GM12864 (cell line): ENCODE results near the gene FAM180B.
A peak's percentile ranks its signal among the peaks of the same experiment; 100 is the strongest.
"Not testable (repeated sequence)": the region's sequence is repeated elsewhere in the genome, so short reads cannot be mapped to it uniquely, and the experiment has no call there.

Experiments
- DNase-seq: peaks from one replicate; pipeline ENCODE4 v3.0.0-alpha.2; 2011; ENCODE audit warnings: low read depth
- H3K4me3 ChIP-seq: 2 replicates; pipeline ENCODE4 v1.5.1; 2011; ENCODE audit warnings: mild to moderate bottlenecking, low read depth, low read length, control low read depth
- TF ChIP-seq, protein P1 (sequence below): IDR thresholded peaks from 2 replicates; pipeline ENCODE4 v1.5.1; 2011; ENCODE audit warnings: low read depth, mild to moderate bottlenecking, moderate library complexity, low read length, control low read depth, inconsistent platforms; ENCODE audit errors: missing control alignments

FAM180B gene

DNA sequence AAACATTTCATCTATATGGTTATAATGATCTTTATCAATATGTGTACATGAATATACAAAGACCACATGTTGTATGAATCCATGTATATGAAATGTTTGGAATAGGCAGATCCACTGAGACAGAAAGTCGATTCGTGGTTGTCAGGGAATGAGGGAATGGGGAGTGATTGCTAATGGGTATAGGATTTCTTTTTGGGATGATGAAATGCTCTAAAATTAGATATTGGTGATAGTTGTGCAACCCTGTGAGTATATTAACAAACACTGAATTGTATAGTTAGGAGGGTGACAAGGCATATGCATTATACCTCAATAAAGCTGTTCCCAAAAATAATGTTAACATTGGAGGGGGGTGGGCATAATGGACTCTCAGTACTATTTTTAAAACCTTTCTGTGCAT, 26.1 kb upstream of the FAM180B start:
- DNase-seq = no peak
- no peak overlapping the region for H3K4me3 ChIP-seq
- TF ChIP-seq, protein P1, sequence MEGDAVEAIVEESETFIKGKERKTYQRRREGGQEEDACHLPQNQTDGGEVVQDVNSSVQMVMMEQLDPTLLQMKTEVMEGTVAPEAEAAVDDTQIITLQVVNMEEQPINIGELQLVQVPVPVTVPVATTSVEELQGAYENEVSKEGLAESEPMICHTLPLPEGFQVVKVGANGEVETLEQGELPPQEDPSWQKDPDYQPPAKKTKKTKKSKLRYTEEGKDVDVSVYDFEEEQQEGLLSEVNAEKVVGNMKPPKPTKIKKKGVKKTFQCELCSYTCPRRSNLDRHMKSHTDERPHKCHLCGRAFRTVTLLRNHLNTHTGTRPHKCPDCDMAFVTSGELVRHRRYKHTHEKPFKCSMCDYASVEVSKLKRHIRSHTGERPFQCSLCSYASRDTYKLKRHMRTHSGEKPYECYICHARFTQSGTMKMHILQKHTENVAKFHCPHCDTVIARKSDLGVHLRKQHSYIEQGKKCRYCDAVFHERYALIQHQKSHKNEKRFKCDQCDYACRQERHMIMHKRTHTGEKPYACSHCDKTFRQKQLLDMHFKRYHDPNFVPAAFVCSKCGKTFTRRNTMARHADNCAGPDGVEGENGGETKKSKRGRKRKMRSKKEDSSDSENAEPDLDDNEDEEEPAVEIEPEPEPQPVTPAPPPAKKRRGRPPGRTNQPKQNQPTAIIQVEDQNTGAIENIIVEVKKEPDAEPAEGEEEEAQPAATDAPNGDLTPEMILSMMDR = no peak

GRCh38 chr11:47562393-47562792, 24.1 kb upstream of the FAM180B start:
- DNase-seq, H3K4me3 ChIP-seq: not testable (repeated sequence)

- H3K4me3 ChIP-seq, DNase-seq: not testable (repeated sequence)
These were observed 22.1 kb upstream of the FAM180B start for GRCh38 chr11:47564366-47564765.

GRCh38 chr11:47564933-47565339, 21.5 kb upstream of the FAM180B start:
- TF ChIP-seq, protein P1 = no peak
- no peak for DNase-seq
- H3K4me3 ChIP-seq = peak overlapping the region; percentile 99

GRCh38 chr11:47565340-47566148, 20.9 kb upstream of the FAM180B start, which contains the start of gene PTPMT1:
Gene PTPMT1 (plus strand): TSS chr11:47565599. CDS start chr11:47565623, 24 bp downstream.
- H3K4me3 ChIP-seq = peak within 1 kb of the TSS; percentile 99
- DNase-seq = peak; percentile 24
- TF ChIP-seq, protein P1 = no peak

DNA sequence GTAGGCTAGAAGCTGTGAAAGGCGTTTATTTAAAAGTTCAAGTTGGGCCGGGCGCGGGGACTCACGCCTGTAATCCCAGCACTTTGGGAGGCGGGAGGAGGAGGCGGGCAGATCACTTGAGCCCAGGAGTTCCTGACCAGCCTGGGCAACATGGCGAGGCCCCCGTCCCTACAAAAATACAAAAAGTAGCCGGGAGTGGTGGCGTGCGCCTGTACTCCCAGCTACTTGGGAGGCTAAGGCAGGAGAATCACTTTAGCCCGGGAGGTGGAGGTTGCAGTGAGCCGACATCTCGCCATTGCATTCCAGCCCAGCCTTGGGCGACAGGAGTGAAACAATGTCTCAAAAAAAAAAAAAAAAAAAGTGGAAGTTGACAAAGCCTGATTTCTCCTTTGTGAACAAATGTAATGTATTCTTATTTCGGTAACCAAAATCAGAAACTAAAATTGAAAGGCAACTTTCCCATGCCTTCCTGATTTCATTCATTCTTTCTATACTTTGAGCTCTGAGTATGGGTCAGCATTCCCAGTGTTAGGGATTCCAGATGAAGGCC, 20.3 kb upstream of the FAM180B start:
- TF ChIP-seq, protein P1 = no peak
- peak overlapping the region; percentile 99 for H3K4me3 ChIP-seq
- DNase-seq = no peak

DNA sequence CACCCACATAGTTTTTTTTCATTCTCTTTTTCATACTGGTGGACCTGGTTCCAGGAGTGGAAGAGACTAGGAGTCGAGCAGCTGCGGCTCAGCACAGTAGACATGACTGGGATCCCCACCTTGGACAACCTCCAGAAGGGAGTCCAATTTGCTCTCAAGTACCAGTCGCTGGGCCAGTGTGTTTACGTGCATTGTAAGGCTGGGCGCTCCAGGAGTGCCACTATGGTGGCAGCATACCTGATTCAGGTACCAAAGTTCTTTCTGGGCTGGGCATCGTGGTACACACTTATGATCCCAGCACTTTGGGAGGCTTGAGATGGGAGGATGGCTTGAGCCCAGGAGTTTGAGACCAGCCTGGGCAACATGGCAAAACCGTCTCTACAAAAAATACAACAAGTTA, 16.8 kb upstream of the FAM180B start:
- TF ChIP-seq, protein P1 = no peak
- no peak overlapping the region for H3K4me3 ChIP-seq
- no peak for DNase-seq
